T-helper 2 cell treated with Interferon-gamma antibody and Interleukin-4, amounts not matched to agents 5 μg/mL and 100 μg/mL, for 36 hours (primary cell): ENCODE measurements around the gene KLF6.

ENCODE experiments used
- DNase-seq: peaks from one replicate; pipeline ENCODE4 v3.0.0; 2021; ENCODE audit warnings: low spot score
- H3K27ac Mint-ChIP-seq: one replicate; pipeline ENCODE4 v1.8.0; 2021; ENCODE audit warnings: mild to moderate bottlenecking, mixed read lengths
- H3K27me3 Mint-ChIP-seq: one replicate; pipeline ENCODE4 v1.8.0; 2021; ENCODE audit warnings: low read depth, mixed read lengths
- H3K36me3 Mint-ChIP-seq: one replicate; pipeline ENCODE4 v1.8.0; 2021; ENCODE audit warnings: low read depth, mixed read lengths
- H3K4me1 Mint-ChIP-seq: one replicate; pipeline ENCODE4 v1.8.0; 2021; ENCODE audit warnings: low read depth, mixed read lengths
- H3K4me3 Mint-ChIP-seq: one replicate; pipeline ENCODE4 v1.8.0; 2022; ENCODE audit warnings: mild to moderate bottlenecking, moderate library complexity, mixed read lengths
- H3K9me3 Mint-ChIP-seq: one replicate; pipeline ENCODE4 v1.8.0; 2021; ENCODE audit warnings: mixed read lengths

The KLF6 gene

DNA sequence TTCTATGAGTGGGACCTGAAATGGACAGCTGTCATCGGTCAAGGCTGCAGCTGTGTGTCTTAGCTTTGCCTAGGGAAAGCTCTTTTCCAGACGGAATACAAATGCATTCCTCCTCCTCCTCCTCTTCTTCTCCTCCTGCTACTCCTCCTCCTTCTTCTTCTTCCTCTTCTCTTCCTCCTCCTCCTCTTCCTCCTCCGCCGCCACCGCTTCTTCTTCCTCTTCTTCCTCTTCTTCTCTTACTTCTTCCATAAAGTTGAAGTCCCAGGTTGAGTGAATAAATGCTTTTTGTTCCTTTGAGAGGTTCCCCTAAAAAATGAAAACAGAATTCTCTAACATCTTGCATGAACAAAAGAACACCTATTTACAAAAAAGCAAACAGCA is 28.7 kb downstream of the KLF6 start:
- Mint-ChIP-seq H3K36me3 (no peaks in the 10 kb centered on the region), H3K9me3 (peaks cover 5% of the 10 kb centered on the region), H3K4me1 (peaks cover 56% of the 10 kb centered on the region), H3K4me3 (peak overlapping the region; percentile 7), H3K27me3 (no peaks in the 10 kb centered on the region), H3K27ac (peak overlapping the region; percentile 2)
- DNase-seq = no peak

DNA sequence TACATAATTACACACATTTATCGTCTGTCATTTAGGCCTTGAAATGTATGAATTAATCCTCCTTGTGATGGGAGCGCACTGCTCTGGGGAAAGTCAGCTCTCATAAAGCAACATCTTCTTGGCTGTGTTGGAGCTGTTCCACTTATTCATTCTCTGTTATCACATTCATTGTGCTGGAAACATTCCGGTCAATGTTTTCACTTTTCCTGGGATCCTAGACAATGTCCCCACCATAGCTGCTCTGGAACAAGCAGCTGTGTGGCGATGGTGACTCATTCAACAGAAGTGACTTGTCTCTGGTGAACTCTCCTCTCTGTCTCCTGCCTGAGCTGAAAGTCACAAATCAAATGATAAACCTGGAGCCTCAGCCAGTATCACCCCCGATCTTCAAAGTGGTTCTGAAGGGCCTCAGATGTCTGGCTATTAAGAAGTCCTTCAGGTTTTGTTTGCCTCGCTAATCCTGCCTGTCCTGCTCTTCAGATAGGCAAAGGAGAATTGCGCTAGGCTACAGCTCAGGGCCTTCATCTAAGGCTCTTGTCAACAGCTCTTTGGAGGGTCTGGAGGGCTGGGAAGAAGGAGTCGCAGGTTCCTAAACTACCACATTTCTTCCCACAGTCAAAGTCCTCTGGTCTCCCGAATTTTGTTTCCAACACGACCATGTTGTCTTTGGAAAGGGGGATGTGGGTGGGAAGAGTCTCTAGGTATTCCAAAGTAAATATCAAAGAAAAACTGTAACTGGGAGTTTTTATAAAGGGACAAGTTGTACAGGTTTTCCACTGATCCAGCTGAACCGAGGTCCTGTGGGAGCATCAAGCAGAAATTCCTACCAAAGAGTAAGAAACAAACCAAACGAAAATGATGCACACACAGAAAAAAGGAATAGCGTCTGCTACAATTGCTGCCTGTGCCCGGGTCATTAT is 29.3 kb downstream of the KLF6 start:
- peaks cover under 1% of the 10 kb centered on the region for H3K9me3 Mint-ChIP-seq
- DNase-seq = no peak
- no peaks in the 10 kb centered on the region for H3K36me3 Mint-ChIP-seq
- no peaks in the 10 kb centered on the region for H3K27me3 Mint-ChIP-seq
- peaks cover 49% of the 10 kb centered on the region for H3K4me1 Mint-ChIP-seq
- H3K4me3 Mint-ChIP-seq = no peak overlapping the region
- H3K27ac Mint-ChIP-seq = no peak overlapping the region

DNA sequence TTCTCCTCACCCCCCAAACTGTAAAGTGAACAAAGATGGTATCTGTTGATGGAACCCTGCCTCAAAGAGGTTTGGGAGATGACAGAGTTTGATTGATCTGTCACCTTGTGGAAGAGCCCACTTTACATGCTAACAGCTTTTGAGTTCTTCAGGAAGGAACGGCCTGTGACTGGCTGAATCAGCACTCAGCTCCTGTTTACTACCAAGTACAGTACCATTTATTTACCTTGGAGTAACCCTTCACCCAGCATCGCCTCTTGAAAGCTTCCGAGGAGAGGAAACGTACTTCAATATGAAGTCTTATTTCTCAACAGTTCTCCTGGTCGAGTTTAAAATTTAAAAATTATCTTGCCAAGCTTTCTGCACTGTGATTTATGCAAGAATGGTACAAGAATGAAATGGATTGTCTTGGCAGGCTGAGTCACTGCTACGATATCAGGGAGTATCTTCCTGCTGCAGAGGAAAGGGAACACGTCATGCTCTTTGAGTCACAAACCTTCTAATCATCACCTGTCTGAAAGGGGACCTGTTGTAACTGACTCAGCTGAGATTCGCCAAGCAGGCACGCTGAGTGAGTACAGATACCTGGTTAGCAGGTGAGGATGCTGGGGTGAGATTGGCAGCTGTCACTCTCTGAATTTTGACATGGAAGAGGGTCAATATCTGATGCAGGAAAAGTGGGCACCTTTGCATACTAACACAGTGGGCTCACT is 30.1 kb downstream of the KLF6 start:
- peaks cover 49% of the 10 kb centered on the region for H3K4me1 Mint-ChIP-seq
- peak overlapping the region; percentile 44 for H3K4me3 Mint-ChIP-seq
- no peak overlapping the region for H3K27ac Mint-ChIP-seq
- no peak for DNase-seq
- H3K36me3 Mint-ChIP-seq = no peaks in the 10 kb centered on the region
- no peaks in the 10 kb centered on the region for H3K27me3 Mint-ChIP-seq
- H3K9me3 Mint-ChIP-seq = no peaks in the 10 kb centered on the region

DNA sequence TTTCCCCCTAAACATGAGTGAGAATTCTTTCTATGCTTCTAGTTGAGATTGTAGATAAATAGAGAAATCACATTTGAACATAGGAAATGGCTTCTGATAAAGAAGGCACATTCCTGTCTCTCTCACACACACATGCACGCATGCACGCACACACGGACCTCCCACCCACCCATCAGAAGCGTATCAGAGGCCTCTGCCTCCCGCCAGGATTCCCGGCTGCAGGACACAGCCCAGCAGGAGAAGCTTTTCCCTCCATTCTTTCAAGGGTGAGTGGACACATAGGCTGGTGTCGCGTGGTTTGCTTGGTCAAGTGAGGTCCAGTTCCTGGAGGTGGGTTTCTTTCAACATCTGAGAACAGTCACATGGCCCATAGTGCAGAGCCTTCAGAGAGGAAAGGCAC is 34.2 kb downstream of the KLF6 start:
- Mint-ChIP-seq H3K27ac (no peak overlapping the region), H3K4me1 (peaks cover 12% of the 10 kb centered on the region), H3K9me3 (no peaks in the 10 kb centered on the region), H3K4me3 (no peak overlapping the region), H3K36me3 (no peaks in the 10 kb centered on the region), H3K27me3 (no peaks in the 10 kb centered on the region)
- DNase-seq = no peak

DNA sequence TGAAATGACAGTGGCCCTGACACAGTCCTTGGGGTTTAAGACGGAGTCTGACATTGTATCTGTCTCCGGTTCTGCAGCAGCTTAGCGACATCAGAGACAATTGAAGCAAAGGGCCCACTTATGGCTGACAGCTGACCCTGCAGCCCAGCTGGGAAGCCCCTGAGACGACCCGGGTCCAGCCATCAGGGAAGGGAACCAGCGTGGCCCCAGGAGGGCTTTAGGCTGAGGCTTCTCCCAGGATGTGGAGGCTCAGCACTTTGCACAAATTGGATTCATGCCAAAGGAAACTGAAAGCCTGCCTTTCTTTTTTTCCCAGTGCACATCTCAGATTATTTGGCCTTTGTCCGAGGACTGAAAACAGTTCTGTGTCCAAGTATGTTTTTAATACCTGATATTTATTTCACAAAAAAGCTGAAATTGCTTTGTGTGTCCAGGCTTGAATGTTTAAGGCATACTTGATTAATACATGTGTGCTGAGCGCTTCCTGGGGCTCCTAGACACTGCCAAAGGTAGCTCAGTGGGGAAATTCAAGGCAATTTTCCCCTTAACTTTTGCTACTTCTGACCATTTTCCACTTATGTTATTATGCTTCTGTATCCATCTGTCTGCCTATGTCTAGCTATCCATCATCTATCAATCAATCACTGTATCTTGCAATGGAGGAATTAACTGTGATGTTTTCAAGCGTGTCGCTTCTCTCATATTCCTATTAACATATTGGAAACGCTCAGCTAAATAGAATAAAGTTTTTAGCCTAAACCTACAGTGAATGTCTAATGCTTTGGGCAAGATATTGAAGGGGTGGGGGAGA is 34.8 kb downstream of the KLF6 start:
- Mint-ChIP-seq H3K4me3 (no peak overlapping the region), H3K36me3 (no peaks in the 10 kb centered on the region), H3K9me3 (no peaks in the 10 kb centered on the region), H3K4me1 (peaks cover 7% of the 10 kb centered on the region), H3K27me3 (no peaks in the 10 kb centered on the region), H3K27ac (no peak overlapping the region)
- DNase-seq = no peak

DNA sequence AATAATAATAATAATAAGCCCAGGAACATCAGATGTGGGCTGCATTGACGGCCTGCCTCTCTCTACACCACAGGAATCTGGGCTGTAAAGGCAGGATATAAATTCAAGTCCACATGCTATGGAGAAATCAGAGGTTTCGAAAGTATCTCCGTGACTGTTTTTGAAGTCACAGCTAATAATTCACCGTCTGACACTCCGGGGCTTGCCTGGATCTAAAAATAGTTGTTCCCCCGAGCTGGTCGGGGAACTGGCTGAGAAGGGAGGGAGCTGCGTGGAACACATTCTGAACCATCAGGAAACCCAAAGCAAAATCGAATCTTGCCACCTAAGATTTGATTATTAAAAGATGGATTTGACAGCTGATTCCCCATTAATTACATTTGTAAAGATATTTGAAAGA is 35.4 kb downstream of the KLF6 start:
- peaks cover 2% of the 10 kb centered on the region for H3K4me1 Mint-ChIP-seq
- no peaks in the 10 kb centered on the region for H3K27me3 Mint-ChIP-seq
- no peak for DNase-seq
- no peak overlapping the region for H3K4me3 Mint-ChIP-seq
- no peaks in the 10 kb centered on the region for H3K36me3 Mint-ChIP-seq
- H3K9me3 Mint-ChIP-seq = no peaks in the 10 kb centered on the region
- H3K27ac Mint-ChIP-seq = no peak overlapping the region

DNA sequence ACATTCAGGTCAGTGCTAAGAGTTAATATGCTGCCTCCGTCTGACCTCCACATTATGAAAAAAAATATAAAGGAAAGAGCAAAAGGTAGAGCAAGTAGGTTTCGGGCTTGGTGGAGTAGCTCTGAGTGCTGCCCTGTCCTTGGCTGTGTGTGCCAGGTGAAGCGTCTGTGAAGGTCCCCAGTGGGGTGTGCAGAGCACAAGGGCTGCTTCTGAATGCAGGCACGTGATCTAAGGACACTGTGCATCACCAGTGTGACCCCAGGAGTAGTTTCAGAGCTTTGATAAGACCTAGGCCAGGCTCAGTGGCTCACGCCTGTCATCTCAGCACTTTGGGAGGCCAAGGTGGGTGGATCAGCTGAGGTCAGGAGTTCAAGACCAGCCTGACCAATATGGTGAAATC is 36.0 kb downstream of the KLF6 start:
- Mint-ChIP-seq H3K4me3 (no peak overlapping the region), H3K9me3 (no peaks in the 10 kb centered on the region), H3K27me3 (peaks cover 2% of the 10 kb centered on the region), H3K27ac (no peak overlapping the region), H3K36me3 (no peaks in the 10 kb centered on the region), H3K4me1 (peaks cover 2% of the 10 kb centered on the region)
- DNase-seq = no peak

DNA sequence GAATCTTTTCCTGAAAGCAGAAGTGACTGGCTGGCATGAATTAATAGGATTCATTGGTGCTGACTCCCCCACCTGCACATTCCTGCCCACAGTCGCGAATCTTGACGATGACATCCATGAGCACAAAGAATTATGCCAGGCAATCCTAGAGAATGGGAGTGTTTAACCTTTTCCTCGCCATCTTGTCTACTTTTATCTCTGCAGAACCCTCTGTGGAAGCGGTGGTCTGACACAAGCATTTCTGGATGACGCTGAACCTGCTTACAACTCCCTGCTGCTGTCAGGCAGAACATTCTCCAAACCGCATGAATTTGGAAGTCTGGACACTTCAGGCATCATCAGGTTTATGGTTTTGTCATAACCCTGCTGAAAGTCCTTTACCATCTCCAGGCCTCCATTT is 36.5 kb downstream of the KLF6 start:
- peaks cover 2% of the 10 kb centered on the region for H3K27me3 Mint-ChIP-seq
- H3K9me3 Mint-ChIP-seq = no peaks in the 10 kb centered on the region
- H3K27ac Mint-ChIP-seq = no peak overlapping the region

DNA sequence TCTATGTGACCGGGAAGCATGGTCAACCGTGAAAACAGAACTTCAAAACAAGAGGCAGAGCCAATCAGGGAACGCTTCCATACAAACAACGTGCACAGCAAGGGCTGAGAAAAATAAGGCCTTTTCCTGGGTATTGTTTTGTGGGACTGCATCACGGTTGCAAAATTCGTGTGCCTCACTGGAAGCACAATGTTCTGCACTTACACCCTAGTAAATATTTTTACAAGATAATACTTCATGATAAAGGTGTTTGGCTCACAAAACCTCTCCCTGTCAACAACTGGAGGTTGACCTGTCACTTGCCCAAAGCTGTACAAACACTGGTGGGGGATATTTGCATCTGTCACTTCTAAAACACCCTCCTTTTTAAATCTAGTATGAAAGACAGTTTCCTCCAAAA is 37.0 kb downstream of the KLF6 start:
- H3K9me3 Mint-ChIP-seq = no peaks in the 10 kb centered on the region
- no peaks in the 10 kb centered on the region for H3K36me3 Mint-ChIP-seq
- H3K4me1 Mint-ChIP-seq = peaks cover 2% of the 10 kb centered on the region
- peaks cover 2% of the 10 kb centered on the region for H3K27me3 Mint-ChIP-seq
- DNase-seq = no peak
- no peak overlapping the region for H3K4me3 Mint-ChIP-seq
- no peak overlapping the region for H3K27ac Mint-ChIP-seq

More for the DNA sequence above, 36.5 kb downstream of the KLF6 start:
- Mint-ChIP-seq H3K36me3 (no peaks in the 10 kb centered on the region), H3K4me3 (no peak overlapping the region), H3K4me1 (peaks cover 2% of the 10 kb centered on the region)
- DNase-seq = no peak

DNA sequence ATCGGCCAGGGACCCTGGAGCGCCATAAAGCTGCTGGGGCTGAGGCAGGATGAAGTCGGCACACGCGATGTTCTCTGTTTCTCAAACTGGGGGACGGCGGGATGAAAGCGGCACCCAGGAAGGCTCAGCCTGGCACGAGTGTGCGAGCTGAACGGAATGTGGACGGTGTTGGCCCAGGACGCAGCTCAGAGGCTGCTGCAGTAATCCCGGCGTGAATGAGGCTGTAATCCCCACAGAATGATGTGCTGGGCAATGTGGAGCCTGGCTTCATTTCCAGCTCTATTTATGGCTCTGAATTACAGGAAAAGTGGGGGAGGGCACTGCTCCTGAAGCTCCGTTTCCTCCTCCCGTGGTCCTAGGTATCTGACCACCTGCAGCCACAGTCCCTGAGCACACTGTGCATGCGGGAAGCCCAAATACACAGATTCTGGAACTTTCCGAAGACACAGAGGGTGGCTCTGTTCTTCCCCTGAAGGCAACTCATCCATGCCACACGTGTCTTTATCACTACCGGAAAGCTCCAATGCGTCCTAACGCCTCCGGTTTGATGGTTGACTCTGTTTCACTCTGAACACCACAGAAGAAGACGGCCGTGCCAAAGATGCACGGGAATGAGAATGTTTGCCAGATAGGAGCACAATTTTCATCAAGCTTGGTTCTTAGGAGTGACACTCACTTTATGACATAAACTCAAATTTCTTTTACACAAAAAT is 37.6 kb downstream of the KLF6 start:
- no peak overlapping the region for H3K27ac Mint-ChIP-seq
- DNase-seq = no peak
- H3K4me3 Mint-ChIP-seq = no peak overlapping the region
- no peaks in the 10 kb centered on the region for H3K36me3 Mint-ChIP-seq
- peaks cover 2% of the 10 kb centered on the region for H3K4me1 Mint-ChIP-seq
- H3K27me3 Mint-ChIP-seq = peaks cover 2% of the 10 kb centered on the region
- no peaks in the 10 kb centered on the region for H3K9me3 Mint-ChIP-seq

DNA sequence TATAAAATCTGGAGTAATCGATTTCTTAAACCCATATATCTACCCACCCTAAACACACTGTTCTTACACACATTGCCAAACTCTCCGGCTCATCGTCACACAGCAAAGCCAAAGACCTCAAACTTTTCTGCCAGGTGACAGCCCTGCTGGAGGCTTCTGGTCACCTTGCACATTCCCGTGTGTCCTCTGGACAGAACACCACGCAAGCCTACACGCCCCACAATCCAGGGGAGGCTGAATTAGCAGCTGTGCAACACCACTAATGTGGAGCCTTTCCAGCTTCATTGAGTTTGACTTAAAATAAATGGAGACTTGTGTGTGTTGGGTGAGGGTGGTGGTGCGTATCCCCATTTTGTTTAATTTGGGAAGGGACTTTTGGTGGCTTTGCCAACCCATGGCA is 38.4 kb downstream of the KLF6 start:
- Mint-ChIP-seq H3K27me3 (peaks cover 2% of the 10 kb centered on the region), H3K4me3 (no peak overlapping the region), H3K4me1 (peaks cover 9% of the 10 kb centered on the region), H3K36me3 (no peaks in the 10 kb centered on the region), H3K9me3 (no peaks in the 10 kb centered on the region), H3K27ac (no peak overlapping the region)
- no peak for DNase-seq

DNA sequence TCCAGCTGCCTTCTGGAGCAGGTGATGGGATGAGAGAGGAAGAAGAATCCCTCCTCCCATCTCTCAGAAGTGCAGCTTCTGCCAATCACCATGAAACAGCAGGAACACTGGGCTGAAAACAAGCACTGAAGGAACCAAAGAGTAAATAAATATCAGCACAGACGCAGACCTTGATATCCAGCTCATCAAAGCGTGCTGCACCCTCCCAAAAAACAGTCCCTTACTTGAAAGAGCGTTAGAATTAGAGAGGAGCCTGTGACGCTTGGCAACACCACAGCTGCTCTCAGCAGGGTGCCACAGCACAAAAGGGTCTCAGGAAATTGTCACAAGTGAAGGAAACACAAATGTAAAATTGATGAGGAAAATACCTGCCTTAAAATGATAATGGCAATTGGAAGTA is 39.5 kb downstream of the KLF6 start:
- Mint-ChIP-seq H3K4me3 (no peak overlapping the region), H3K27ac (no peak overlapping the region), H3K27me3 (peaks cover 2% of the 10 kb centered on the region)

DNA sequence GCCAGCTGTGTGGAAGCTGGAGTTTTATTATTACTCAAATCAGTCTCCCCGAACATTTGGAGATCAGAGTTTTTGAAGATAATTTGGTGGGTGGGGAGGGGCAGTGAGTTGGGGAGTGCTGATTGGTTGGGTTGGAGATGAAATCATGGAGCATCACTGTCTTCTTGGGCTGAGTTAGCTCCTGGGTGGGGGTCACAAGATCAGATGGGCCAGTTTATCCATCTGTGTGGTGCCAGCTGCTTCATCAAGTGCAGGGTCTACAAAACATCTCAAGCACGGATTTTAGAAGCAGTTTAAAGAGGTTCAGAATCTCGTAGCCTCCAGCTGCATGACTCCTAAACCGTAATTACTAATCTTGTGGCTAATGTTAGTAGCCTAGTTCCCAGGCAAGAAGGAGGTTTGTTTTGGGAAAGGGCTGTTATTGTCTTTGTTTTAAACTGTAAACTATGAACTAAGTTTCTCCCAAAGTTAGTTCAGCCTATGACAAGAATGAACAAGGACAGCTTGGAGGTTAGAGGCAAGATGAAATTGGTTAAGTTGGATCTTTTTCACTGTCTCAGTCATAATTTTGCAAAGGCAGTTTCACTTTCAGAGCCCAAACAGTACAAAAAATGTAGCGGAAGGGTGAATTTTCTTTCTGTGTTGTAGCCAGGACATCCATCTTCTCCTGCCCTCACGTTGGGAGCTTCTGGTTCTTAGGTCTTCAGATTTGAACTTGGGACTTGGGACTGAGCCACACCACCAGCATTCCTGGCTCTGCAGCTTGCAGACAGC is 43.1 kb downstream of the KLF6 start:
- H3K27me3 Mint-ChIP-seq = peaks cover 8% of the 10 kb centered on the region
- H3K9me3 Mint-ChIP-seq = no peaks in the 10 kb centered on the region
- H3K4me1 Mint-ChIP-seq = peaks cover 24% of the 10 kb centered on the region
- no peak for DNase-seq
- peak overlapping the region; percentile 1 for H3K27ac Mint-ChIP-seq
- H3K36me3 Mint-ChIP-seq = no peaks in the 10 kb centered on the region
- no peak overlapping the region for H3K4me3 Mint-ChIP-seq

More for the DNA sequence above, 39.5 kb downstream of the KLF6 start:
- no peaks in the 10 kb centered on the region for H3K9me3 Mint-ChIP-seq
- no peak for DNase-seq
- no peaks in the 10 kb centered on the region for H3K36me3 Mint-ChIP-seq
- H3K4me1 Mint-ChIP-seq = peaks cover 17% of the 10 kb centered on the region
